ENCODE measurements around the gene SLX4IP.

GRCh38 chr20:10585308-10585707 is 150.2 kb downstream of the SLX4IP start:
- TF ChIP-seq CTCF (IDR thresholded peaks at IDR 0.05; ENCODE audit: low read depth, low read length) (no peak), POLR2A (IDR thresholded peaks at IDR 0.05; ENCODE audit: extremely low read depth, insufficient read length) (no peak), MYC (IDR thresholded peaks at IDR 0.05; ENCODE audit: low read depth, low read length) (no peak), MAX (IDR thresholded peaks at IDR 0.05; ENCODE audit: low read depth, low read length) (no peak)
